Measurements from ENCODE around the gene SETBP1.

The SETBP1 gene

GRCh38 chr18:44765456-44765855 is 84.8 kb downstream of the SETBP1 start:
- DNase-seq = no peak

GRCh38 chr18:44766450-44766849 is 85.8 kb downstream of the SETBP1 start:
- no peak for DNase-seq

- no peak for DNase-seq
These were observed 87.1 kb downstream of the SETBP1 start for GRCh38 chr18:44767807-44768206.

GRCh38 chr18:44770641-44771040 is 90.0 kb downstream of the SETBP1 start:
- DNase-seq = no peak

GRCh38 chr18:44771572-44771955 is 90.9 kb downstream of the SETBP1 start:
- no peak for DNase-seq

- DNase-seq = no peak
These were observed 91.5 kb downstream of the SETBP1 start for GRCh38 chr18:44771956-44772917.

- DNase-seq = no peak
These were observed 93.0 kb downstream of the SETBP1 start for GRCh38 chr18:44773640-44774155.

GRCh38 chr18:44774191-44774590 is 93.5 kb downstream of the SETBP1 start:
- DNase-seq = no peak

- DNase-seq = no peak
These were observed 96.9 kb downstream of the SETBP1 start for GRCh38 chr18:44777457-44778192.

GRCh38 chr18:44778788-44779187 is 98.1 kb downstream of the SETBP1 start:
- DNase-seq = no peak

- DNase-seq = no peak
These were observed 99.1 kb downstream of the SETBP1 start for GRCh38 chr18:44779753-44780292.

- no peak for DNase-seq
These were observed 101.2 kb downstream of the SETBP1 start for GRCh38 chr18:44781886-44782285.

- DNase-seq = no peak
These were observed 101.9 kb downstream of the SETBP1 start for GRCh38 chr18:44782617-44783016.

- no peak for DNase-seq
These were observed 102.7 kb downstream of the SETBP1 start for GRCh38 chr18:44783371-44783770.

- no peak for DNase-seq
These were observed 105.6 kb downstream of the SETBP1 start for GRCh38 chr18:44786257-44786656.

GRCh38 chr18:44786688-44787087 is 106.0 kb downstream of the SETBP1 start:
- no peak for DNase-seq

GRCh38 chr18:44788334-44788733 is 107.6 kb downstream of the SETBP1 start:
- no peak for DNase-seq

- DNase-seq = no peak
These were observed 109.0 kb downstream of the SETBP1 start for GRCh38 chr18:44789710-44790109.

GRCh38 chr18:44790860-44791259 is 110.2 kb downstream of the SETBP1 start:
- DNase-seq = no peak

- DNase-seq = no peak
These were observed 110.8 kb downstream of the SETBP1 start for GRCh38 chr18:44791520-44791919.

- no peak for DNase-seq
These were observed 111.9 kb downstream of the SETBP1 start for GRCh38 chr18:44792456-44793061.

- no peak for DNase-seq
These were observed 112.5 kb downstream of the SETBP1 start for GRCh38 chr18:44793194-44793593.

- DNase-seq = no peak
These were observed 113.0 kb downstream of the SETBP1 start for GRCh38 chr18:44793685-44794084.
